HG03439 (cell line): Measurements from ENCODE around the gene CHRM1.
"Not testable (repeated sequence)": the region's sequence is repeated elsewhere in the genome, so short reads cannot be mapped to it uniquely, and the experiment has no call there.

Experiments
- ATAC-seq: cut with Tn5 transposase; IDR thresholded peaks from one replicate; pipeline ENCODE4 v1.9.1; 2021; ENCODE audit warnings: mild to moderate bottlenecking, moderate library complexity; ENCODE audit not compliant: unreplicated experiment

The CHRM1 gene

DNA sequence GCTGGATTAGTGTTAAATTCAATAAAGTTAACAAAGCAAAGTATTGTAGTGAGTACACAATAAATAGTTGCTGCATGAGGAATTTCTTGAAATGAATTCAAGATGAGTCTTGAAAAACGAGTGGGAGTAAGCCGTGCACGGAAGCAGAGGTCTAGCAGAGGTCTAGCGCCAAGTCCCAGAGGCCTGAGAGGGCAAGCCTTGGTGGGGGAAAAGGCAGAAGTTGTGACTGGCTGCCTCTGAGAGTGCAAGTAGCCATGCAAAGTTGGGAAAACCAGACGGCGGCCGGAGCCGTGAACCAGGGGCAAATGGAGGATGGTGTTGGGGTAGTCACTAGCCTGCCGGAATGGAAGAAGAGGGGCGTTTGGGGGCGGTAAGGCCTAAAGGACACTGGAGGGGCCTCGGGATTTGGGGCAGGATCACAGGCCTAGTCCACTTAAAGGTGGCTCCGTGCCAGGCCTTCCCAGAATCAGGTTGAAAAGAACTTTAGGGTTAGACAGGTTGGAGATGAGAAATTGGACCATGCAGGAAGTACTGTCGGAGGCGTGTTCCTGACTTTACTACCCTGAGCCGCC, 40.8 kb downstream of the CHRM1 start:
- no peak for ATAC-seq

DNA sequence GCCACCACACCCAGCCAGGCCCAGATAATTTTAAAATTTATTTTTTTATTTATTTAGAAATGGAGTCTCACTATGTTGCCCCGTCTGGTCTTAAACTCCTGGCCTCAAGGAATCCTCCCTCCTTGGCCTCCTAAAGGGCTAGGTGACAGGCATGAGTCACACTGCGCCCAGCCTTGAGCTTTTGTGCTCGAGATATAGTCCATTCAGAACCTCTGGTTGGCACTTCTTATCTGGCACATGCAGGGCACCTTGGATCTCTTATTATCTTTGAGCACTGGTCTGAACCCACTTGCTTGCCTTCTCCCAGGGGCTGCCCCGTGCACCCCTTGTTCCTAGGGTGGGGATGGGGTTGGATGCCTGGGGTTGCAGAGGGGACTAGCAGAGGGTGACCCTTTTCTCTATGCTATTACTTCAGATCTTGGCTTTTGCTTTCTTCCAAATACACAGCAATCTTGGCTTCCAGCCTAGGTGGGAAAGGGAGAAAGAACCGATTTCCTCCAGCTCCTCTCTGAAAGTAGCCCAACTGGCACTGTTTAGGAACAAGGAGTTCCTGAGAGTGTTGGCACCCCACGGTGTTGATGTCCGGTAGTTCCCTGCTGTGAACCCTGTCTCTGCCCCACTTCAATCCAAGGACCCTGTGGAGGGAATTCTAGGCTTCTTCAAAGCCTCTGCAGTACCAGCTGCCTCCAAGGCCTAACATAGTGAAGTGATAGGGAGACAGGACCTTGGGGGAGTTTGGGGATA, 41.8 kb downstream of the CHRM1 start:
- no peak for ATAC-seq

DNA sequence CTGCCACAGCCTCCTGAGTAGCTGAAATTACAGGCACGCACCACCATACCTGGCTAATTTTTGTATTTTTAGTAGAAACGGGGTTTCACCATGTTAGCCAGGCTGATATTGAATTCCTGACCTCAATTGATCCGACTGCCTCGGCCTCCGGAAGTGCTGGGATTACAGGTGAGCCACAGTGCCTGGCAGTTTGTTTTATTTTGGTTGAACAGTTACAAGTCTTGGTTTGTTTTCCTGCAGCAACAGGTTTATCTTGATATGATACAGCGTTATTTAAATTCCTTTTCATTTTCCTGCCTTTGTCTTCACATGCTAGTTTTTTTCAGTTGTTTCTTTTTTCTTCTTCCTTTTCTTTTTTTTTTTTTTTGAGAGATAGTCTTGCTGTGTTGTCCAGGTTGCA, 44.5 kb downstream of the CHRM1 start:
- ATAC-seq, result no peak

DNA sequence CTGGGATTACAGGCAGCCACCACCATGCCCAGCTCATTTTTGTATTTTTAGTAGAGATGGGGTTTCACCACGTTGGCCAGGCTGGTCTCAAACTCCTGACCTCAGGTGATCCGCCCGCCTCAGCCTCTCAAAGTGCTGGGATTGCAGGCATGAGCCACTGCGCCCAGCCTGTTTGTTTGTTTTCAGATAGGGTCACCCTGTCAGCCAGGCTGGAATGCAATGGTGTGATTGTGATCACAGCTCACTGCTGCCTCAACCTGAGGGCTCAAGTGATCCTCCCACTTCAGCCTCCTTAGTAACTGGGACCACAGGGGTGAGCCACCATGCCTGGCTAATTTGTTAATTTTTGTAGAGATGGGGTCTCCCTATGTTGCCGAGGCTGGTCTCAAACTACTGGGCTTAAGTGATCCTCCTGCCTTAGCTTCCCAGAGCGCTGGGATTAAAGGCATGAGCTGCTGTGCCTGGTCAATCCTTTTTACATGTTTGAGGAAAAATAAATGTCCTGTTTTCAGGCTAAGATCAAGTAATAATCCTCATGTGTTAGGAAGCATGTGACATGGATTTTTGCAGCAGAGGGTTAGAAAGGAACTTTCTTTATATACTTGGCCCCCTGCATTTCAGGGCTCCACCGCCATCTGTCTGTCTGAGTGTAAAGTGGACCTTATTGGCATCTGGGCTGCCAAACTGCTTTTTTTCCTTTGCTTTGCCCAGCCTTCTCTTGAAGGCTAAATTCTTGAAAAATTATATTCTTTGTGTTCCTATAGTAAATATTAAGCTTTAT, 45.3 kb downstream of the CHRM1 start:
- ATAC-seq, result no peak

DNA sequence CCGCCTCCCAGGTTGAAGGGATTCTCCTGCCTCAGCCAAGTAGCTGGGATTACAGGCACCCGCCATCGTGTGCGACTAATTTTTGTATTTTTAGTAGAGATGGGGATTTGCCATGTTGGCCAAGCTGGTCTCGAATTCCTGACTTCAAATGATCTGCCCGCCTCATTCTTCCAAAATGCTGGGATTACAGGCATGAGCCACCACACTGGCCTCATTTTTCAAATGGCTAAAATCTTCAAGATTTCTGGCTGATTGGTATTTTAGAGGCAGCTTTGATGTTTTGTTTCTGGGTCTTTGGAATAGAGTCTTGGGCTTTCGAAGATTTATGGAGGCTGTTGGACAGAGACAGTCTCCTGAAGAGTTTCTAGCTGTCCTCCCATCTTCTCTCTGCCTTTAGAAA, 46.3 kb downstream of the CHRM1 start:
- ATAC-seq, result no peak

DNA sequence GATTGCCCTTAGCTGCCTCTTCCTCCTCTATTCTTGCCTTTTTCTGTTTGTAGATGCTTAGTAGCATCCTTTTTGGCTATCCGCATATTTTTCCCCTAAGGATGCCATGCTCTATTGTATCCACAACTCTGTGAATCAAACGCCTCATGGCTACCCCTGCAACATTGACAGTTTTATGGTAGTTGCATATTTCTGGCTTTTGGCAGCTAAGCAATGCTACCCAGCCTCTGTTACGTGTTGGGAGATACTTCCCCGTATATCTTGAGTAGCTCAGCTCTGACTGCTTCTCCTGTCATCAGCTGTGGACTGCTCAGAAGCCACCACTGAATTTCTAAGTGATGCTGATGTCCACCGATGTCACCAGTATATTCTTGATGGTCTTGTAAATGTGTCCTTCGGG, 55.5 kb downstream of the CHRM1 start:
- no peak for ATAC-seq

DNA sequence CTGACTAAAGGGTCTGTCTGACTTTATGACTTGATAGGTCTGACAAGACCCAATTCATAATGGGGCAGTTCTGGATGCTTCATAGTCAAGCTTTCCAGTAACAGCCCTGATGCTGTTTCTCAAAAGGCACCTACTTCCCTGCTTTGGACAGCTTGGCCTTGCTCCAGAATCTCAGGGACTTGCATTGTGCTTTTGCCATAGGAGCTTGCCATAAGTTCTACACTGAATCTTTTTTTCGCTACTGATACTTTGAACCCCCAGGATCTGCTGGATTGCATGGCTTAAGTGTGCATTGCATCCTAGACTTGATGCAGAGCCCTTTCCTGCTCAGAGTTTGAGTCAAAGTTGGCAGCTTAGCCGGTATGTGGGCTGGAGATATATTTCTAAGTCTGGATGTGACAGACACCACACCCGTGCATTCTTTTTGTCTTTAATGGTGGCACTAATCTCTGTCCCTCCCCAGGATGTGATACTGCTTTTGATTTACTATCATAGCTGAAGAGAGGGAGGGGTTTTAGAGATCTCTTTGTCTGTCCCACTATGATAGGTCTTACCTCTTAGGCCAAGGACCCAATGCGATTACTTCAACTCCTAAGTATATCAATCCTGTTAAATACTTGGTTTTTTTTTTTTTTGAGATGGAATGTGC, 57.4 kb downstream of the CHRM1 start:
- no peak for ATAC-seq

DNA sequence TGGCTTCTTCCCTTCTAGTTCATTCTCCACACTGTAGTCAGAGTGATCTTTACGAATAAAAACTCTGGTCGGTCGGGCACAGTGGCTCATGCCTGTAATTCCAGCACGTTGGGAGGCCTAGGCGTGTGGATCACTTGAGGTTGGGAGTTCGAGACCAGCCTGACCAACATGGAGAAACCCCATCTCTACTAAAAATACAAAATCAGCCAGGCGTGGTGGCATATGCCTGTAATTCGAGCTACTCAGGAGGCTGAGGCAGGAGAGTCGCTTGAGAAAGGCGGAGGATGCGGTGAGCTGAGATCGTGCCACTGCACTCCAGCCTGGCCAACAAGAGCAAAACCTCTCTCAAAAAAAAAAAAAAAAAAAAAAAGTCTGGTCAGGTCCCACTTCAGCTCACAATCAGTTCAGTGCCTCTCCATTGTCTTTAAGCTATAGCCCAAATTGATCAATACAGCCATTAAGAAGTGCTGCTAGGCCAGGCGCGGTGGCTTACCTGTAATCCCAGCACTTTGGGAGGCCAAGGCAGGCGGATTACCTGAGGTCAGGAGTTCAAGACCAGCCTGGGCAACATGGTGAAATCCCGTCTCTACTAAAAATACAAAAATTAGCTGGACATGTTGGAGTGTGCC, 59.5 kb downstream of the CHRM1 start:
- not testable (repeated sequence) for ATAC-seq

DNA sequence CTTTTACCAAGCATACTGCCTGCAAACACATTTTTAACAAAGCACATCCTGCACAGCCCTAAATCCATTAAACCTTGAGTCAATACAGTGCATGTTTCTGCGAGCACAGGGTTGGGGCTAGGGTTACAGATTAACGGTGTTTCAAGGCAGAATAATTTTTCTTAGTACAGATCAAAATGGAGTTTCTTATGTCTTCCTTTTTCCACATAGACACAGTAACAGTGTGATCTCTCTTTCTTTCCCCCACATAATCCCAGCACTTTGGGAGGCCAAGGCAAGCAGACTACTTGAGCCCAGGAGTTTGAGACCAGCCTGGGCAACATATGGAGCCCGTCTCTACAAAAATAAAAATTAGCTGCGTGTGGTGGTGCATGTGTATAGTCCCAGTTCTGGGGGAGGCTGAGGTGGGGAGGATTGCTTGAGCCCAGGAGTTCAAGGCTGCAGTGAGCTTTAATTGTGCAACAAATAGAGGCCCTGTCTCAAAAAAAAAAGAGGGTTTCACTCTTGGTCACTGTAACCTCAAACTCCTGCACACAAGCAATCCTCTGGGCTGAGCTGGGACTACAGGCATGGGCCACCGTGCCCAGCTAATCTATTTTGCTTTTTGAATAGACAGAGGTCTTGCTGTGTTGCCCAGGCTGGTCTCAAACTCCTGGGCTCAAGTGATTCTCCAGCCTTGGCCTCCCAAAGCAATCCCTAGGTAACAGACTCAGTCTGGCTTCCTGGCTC, 60.2 kb downstream of the CHRM1 start:
- ATAC-seq, result no peak

DNA sequence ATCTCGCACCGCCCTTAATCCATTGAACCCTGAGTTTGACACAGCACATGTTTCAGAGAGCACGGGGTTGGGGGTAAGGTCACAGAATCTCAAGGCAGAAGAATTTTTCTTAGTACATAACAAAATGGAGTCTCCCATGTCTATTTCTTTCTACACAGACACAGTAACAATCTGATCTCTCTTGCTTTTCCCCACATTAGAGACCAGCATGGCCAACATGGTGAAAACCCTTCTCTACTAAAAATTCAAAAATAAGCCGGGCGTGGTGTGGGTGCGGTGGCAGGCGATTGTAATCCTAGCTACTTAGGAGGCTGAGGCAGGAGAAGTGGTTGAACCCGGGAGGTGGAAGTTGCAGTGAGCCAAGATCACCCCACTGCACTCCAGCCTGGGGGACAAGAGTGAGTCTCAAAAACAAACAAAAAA, 61.9 kb downstream of the CHRM1 start:
- ATAC-seq, result not testable (repeated sequence)
